ENCODE results near the gene STK32C.

Gene STK32C

GRCh38 chr10:132275426-132276178, 32.1 kb downstream of the STK32C start:
- DNase-seq (ENCODE audit: low read depth), result no peak
- TF ChIP-seq, protein P1, sequence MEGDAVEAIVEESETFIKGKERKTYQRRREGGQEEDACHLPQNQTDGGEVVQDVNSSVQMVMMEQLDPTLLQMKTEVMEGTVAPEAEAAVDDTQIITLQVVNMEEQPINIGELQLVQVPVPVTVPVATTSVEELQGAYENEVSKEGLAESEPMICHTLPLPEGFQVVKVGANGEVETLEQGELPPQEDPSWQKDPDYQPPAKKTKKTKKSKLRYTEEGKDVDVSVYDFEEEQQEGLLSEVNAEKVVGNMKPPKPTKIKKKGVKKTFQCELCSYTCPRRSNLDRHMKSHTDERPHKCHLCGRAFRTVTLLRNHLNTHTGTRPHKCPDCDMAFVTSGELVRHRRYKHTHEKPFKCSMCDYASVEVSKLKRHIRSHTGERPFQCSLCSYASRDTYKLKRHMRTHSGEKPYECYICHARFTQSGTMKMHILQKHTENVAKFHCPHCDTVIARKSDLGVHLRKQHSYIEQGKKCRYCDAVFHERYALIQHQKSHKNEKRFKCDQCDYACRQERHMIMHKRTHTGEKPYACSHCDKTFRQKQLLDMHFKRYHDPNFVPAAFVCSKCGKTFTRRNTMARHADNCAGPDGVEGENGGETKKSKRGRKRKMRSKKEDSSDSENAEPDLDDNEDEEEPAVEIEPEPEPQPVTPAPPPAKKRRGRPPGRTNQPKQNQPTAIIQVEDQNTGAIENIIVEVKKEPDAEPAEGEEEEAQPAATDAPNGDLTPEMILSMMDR (conservative IDR thresholded peaks at IDR 0.05; ENCODE audit: control insufficient read depth, insufficient read depth, low read depth, low read length), result no peak
- no peak overlapping the region for H3K4me3 ChIP-seq (ENCODE audit: control insufficient read depth, low read depth, low read length)

DNA sequence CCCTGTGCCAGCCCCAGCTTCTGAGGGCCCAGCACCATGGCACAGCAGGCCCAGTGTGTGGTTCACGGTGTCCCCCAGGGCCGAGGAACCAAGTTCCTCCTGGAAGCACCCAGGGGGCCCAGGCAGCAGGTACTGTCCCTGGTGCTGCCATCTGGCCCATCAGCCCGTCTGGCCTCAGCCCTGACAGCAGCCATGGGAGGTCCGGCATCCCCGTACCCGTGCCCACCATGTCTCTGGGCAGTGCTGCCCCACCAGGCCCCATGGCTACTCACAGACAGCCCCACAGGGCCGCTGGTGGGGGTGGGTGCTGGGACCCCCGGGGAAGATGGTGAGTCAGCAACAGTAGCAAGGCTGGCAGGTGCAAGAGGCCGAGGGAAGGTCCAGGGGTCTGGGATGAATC, 32.8 kb downstream of the STK32C start:
- TF ChIP-seq, protein P1 (conservative IDR thresholded peaks at IDR 0.05; ENCODE audit: control insufficient read depth, insufficient read depth, low read depth, low read length), result no peak
- no peak overlapping the region for H3K4me3 ChIP-seq (ENCODE audit: control insufficient read depth, low read depth, low read length)
- DNase-seq (ENCODE audit: low read depth), result no peak

- H3K4me3 ChIP-seq (ENCODE audit: control insufficient read depth, low read depth, low read length), result no peak overlapping the region
- no peak for DNase-seq (ENCODE audit: low read depth)
- TF ChIP-seq, protein P1 (conservative IDR thresholded peaks at IDR 0.05; ENCODE audit: control insufficient read depth, insufficient read depth, low read depth, low read length), result no peak
These were observed 33.2 kb downstream of the STK32C start for GRCh38 chr10:132274581-132274980.

- no peak overlapping the region for H3K4me3 ChIP-seq (ENCODE audit: control insufficient read depth, low read depth, low read length)
- no peak for DNase-seq (ENCODE audit: low read depth)
- TF ChIP-seq, protein P1 (conservative IDR thresholded peaks at IDR 0.05; ENCODE audit: control insufficient read depth, insufficient read depth, low read depth, low read length), result no peak
These were observed 33.8 kb downstream of the STK32C start for GRCh38 chr10:132273966-132274365.

GRCh38 chr10:132273304-132273944, 34.3 kb downstream of the STK32C start:
- DNase-seq (ENCODE audit: low read depth), result no peak
- H3K4me3 ChIP-seq (ENCODE audit: control insufficient read depth, low read depth, low read length), result no peak overlapping the region
- TF ChIP-seq, protein P1 (conservative IDR thresholded peaks at IDR 0.05; ENCODE audit: control insufficient read depth, insufficient read depth, low read depth, low read length), result no peak

GRCh38 chr10:132272231-132272971, 35.3 kb downstream of the STK32C start:
- H3K4me3 ChIP-seq (ENCODE audit: control insufficient read depth, low read depth, low read length), result no peak overlapping the region
- TF ChIP-seq, protein P1 (conservative IDR thresholded peaks at IDR 0.05; ENCODE audit: control insufficient read depth, insufficient read depth, low read depth, low read length), result no peak
- peak; percentile 59 for DNase-seq (ENCODE audit: low read depth)

Measured in fibroblast of mammary gland (primary cell).